Amniotic epithelial cell (primary cell): ENCODE data around the gene FIBP.

Experiments used
- DNase-seq: peaks from one replicate; pipeline ENCODE4 v3.0.0-alpha.2; 2010; ENCODE audit warnings: low read depth

The FIBP gene

DNA sequence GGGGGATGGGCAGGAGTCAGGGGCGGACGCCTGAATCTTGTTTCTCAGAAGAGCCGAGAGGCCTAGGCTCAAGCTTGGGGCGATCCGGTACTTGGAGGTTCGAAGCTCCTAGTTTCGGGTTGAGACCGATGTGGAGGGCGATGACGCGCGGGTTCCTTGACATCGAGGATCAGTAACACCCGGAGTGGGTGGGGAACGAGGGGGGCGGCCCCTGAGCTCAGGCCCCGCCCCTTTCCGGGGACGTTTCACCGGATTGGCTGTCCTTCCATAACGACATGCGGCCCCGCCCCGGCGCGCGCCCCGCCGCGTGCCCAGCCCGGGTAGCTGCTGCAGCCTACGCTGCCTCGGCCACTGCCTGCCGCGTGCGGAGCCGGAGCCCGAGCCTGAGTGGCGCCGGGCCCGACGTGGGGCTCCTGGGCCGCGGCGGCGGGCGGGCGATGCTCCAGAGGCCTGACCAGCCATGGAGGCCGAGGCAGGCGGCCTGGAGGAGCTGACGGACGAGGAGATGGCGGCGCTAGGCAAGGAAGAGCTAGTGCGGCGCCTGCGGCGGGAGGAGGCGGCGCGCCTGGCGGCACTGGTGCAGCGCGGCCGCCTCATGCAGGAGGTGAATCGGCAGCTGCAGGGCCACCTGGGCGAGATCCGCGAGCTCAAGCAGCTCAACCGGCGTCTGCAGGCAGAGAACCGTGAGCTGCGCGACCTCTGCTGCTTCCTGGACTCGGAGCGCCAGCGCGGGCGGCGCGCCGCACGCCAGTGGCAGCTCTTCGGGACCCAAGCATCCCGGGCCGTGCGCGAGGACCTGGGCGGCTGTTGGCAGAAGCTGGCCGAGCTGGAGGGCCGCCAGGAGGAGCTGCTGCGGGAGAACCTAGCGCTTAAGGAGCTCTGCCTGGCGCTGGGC lies 2.3 kb upstream of the FIBP start, which contains the start of gene CCDC85B:
Gene CCDC85B, plus strand, starts transcription at position 350 of the 895 bp plus-strand sequence. Its CDS starts 111 bp downstream, at position 461.
- DNase-seq = peak; percentile 89

DNA sequence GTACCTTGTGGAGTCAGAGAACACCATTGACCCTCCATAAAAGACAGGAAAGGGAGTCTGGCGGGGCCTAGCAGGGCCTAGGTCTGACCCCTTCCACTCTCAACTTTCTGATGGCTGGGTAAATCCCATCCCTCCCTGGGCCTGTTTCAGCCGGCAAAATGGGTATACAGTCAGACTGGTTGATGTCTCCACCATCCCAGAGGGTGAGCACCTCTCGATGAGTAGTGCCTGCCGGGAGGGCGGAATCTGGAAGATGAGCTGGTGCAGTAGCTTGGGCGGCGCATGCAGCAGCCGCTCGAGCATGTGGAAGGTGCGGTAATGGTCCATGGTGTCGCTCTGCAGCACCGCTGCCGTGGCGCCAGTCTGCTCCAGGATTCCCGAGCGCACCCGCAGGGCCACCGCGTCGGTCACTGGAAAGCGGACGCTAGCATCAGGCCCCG lies 528 bp downstream of the FIBP start:
- peak; percentile 22 for DNase-seq

DNA sequence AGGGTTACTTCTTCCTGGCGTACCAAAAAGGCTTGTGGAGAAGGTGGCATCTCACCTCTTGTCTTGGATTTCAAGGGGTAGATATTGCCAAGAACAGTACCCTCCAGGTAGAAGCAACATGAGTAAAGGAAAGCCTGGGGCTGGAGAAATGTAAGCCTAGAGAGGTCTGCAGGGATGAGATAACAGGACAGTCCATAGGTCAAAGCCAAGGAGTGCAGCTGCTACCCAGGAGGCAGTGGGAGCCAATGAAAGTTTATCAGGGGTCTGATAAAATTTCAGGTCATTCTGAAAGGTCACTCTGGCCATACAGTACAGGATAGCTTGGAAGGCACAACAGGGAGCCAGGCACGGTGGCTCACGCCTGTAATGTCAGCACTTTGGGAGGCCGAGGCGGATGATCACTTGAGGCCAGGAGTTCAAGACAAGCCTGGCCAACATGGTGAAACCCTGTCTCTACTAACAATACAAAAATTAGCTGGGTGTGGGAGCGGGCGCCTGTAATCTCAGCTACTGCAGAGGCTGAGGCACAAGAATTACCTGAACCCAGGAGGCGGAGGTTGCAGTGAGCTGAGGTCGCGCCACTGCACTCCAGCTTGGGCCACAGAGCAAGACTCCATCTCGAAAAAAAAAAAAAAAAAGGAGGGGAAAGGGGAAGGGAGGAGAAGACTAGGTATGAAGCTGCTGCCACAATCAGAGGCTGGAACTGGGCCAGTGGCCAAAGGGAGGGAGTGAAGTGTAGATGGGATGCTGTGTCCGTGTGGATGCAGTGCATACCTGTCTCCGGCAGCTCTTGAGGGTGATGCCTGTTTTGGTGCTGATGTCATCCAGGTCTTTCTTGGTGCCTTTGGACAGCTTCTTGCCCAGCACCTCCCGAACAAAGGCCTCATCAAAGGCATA lies 1.2 kb downstream of the FIBP start:
- DNase-seq = no peak

DNA sequence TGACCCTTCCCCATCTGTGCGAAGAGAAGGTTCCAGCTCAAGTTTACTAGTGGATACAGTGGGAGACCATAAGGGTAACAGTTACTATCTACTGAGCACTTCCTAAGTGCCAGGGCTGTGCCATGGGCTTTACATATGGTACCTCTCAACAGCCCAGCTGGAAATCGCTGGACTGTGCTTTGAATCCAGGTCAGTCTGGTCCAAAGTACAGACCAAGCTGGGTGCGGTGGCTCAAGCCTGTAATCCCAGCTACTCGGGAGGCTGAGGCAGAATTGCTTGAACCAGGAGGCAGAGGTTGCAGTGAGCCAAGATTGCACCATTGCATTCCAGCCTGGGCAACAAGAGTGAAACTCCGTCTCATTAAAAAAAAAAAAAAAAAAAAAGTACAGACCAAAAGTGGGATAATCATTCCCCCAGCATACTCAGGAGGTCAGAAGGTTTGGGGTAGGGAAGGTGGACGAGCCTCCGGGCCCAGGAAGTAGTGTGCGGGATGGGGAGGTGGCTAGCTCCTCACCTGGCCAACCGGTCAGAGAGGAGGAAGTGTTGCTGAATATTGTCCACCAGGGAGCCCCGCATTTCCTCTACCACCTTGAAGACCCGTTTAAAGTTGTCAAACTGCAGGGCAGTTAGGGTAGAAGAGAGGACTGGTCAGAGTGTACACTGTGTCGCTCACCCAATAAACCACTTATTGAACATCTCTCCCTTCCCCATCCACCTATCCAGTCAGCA lies 2.3 kb downstream of the FIBP start:
- no peak for DNase-seq

DNA sequence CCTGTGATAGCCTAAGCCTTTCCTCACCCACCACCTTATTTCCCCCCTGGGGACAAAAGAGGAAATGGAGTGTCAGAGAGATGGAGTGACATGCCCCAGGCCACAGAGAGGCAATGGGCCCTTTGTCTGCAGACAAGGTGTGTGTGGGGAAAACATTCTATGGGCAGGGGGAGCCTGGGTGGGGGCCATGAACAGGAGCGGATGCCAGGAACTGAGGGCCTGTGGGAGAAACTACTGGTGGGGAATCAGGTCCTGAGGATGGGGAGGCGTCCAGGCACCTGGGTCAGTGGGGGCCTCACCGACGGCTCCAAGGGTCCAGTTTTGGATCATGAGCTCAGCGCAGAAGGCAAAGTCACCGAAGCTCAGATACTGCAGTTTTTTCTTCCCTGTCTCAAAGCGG lies 3.0 kb downstream of the FIBP start:
- no peak for DNase-seq

DNA sequence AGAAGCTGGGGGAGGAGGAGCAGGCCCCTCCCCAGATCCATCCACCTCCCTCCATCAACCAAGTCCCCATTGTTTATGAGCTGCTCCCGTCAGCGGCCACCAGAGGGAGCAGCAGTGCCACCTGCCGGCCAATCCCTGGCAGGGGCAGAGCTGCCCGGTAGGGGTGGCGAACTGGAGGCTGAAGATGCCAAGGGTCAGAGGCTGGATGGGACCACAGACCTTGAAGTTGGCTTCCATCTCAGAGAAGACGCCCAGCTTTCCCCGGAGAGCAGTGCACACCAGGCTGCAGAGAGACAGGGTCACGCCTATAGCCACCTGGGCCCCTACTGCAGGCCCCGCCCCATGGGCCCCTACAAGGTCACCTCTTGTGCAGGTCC lies 3.6 kb downstream of the FIBP start:
- DNase-seq = peak; percentile 64

DNA sequence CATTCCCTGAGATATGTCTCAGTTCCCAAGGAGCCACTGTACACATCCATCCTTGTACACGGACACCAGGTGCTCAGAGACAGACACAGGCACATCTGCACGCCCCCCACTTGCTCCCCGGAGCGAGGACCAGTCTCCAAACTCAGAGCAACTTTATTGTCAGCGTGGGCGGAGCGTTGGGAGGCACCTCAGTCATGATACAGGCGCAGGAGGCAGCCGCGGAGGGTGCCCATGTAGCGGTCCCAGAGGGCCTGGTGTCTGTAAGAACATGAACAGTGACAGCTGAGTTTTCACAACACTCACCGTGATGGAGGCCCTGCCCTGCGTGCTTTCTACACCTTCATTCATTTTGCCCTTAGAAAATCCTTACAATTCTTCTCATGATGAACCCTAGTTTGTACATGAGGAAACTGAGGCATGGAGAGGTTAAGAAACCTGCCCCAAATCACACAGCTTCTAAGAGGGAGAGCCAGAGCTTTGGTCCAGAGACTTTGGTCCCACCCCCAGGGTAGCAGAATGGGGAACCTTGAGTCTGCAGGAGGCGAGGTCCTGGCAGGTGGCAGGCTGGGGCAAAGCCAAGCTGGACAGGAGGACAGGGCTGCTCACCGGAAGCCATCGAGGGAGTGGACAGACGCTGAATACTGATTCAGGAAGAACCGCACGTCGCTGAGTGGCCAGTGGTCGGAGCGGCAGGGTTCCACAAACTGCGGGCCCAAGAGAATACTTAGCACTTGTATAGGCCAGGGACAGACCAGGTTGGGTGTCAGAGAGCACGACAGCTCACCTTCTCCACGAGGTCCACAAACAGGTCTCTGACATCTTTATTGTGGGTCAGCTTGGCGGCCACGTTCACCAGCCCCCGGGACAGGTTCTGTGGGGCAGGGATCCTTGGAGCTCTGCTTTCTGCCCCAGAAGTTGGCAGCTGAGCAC lies 4.2 kb downstream of the FIBP start:
- DNase-seq = no peak

DNA sequence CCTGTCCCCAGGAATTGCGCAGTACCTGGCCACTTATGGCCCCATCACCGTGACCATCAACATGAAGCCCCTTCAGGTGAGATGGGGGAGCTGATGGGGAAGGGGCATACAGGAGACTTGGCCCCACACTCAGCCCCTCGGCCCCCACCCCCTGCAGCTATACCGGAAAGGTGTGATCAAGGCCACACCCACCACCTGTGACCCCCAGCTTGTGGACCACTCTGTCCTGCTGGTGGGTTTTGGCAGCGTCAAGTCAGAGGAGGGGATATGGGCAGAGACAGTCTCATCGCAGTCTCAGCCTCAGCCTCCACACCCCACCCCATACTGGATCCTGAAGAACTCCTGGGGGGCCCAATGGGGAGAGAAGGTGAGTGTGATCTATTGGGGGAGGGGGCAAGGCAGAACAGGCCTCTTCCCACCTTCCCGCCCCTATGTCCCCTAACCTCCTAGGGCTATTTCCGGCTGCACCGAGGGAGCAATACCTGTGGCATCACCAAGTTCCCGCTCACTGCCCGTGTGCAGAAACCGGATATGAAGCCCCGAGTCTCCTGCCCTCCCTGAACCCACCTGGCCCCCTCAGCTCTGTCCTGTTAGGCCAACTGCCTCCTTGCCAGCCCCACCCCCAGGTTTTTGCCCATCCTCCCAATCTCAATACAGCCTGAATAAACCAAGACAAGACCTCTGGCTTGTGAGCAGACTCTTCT lies 5.1 kb downstream of the FIBP start:
- DNase-seq = no peak

DNA sequence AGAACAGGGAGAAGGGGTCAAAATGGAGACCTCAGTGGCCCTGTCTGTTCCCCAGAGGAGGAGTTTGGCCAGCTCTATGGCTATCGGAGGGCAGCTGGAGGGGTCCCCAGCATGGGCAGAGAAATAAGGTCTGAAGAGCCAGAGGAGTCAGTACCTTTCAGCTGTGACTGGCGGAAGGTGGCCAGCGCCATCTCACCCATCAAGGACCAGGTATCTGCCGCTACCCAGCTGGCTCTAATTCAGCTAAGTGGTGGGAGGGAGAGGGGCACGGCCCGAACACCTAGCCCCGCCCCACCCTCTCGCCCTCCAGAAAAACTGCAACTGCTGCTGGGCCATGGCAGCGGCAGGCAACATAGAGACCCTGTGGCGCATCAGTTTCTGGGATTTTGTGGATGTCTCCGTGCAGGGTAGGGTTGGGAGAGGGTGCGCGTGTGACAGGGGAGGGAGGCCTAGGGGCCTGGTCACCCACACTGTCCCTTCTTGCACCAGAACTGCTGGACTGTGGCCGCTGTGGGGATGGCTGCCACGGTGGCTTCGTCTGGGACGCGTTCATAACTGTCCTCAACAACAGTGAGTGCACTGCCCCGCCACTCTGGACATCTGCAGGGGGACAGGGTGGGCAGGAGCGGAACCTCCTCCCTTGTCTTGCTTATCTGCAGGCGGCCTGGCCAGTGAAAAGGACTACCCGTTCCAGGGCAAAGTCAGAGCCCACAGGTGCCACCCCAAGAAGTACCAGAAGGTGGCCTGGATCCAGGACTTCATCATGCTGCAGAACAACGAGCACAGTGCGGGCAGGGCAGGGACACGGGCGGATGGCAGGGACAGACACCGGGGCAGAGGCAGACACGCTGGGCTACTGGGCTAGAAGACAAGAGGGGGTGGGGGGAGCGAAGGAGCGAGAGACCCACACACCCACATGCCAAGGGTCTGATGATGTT lies 5.9 kb downstream of the FIBP start:
- DNase-seq = no peak

DNA sequence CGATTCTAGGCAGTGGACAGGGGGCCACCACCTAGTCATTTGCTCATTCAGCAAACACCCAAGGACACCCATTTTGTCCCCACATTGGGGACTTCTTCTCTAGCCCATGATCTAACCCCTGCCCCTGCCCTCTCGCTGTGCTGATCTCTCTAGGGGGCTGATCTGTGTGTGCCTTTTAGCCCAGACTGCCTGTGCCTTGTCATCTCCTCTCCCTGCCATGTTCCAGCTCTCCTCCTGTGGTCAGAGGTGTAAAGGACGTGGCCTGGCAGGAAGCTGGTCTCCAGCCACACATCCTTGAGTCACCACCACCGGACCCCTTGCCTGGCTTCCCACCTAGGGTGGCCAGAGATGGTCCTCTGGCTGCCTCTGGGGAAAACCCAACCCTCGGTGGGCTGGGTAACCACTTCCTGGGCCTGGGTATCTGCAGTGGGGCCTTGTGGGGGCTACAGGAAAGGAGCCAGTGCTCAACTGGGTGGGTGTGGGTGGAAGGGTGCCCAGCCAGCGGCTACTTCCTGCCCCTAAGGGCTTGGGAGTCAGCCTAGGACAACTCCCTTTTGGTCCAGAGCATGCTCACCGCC lies 7.3 kb downstream of the FIBP start:
- no peak for DNase-seq

DNA sequence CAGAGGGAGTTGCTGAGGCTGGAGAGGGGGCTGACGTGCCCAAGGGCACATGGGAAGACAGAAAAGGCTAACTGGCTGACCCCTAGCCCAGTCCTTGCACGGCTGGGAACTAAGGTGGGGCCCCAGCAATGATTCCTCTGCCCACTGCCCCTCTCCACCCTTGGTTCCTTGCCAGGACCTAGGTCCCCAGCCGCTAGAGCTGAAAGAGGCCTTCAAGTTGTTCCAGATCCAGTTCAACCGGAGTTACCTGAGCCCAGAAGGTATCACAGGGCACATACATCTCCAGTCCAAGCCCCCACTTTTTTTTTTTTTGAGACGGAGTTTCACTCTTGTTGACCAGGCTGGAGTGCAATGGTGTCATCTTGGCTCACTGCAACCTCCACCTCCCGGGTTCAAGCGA lies 8.2 kb downstream of the FIBP start:
- no peak for DNase-seq

DNA sequence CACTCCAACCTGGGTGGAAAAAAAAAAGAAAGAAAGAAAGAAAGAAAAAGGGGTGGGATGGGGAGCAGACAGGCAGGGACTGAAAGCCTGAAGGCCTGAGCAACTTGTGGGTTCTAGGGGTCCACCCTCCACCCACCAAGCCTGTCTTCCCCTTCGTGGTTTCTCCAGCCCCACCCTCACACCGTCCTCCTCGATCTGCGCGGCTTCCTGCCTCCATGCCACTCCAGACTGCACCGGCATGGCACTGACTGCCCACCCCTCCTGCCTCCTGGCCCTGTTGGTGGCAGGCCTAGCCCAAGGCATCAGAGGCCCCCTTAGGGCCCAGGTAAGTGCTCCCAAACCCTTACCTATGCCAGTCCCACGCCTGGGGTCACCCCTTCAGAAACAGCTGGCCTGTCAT lies 8.7 kb downstream of the FIBP start, which contains the start of gene CTSW:
Gene CTSW, plus strand, starts transcription at position 221 of the 400 bp plus-strand sequence. Its CDS starts 18 bp downstream, at position 239.
- no peak for DNase-seq

DNA sequence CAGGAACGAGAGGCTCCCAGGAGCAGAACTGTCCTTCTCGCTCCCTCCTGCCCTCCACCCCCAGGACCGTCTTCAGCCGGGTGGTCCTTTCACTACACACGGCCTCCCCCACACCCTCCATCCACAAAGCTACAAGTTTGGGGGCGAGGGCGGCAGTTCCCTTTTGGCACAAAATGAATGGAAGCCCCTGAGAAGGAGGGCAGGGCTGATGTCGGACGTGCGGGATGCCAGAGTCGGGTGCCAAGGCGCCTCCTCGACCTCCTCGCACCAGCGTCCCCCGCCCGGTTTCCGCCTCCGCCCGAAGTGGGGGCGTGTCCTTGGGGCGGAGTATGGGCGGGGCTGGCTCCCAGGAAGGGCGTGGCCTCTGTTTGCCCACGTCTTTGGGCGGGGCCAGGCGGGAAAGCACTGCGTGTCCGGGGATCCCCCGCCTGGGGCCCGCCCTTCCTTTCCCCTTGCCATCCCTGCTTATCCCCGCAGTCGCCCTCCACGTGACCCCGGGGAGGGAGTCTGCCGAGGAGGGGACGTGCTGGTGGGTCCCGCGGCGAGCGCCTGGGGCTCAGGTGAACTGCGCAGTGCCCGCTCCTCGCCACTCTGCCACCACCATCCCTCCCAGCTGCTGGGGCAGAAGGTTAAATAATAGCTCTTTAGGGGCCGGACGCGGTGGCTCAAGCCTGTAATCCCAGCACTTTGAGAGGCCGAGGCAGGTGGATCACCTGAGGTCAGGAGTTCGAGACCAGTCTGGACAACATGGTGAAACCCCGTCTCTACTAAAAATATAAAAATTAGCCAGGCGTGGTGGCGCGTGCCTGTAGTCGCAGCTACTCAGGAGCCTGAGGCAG lies 14.7 kb downstream of the FIBP start:
- DNase-seq = peak; percentile 86

DNA sequence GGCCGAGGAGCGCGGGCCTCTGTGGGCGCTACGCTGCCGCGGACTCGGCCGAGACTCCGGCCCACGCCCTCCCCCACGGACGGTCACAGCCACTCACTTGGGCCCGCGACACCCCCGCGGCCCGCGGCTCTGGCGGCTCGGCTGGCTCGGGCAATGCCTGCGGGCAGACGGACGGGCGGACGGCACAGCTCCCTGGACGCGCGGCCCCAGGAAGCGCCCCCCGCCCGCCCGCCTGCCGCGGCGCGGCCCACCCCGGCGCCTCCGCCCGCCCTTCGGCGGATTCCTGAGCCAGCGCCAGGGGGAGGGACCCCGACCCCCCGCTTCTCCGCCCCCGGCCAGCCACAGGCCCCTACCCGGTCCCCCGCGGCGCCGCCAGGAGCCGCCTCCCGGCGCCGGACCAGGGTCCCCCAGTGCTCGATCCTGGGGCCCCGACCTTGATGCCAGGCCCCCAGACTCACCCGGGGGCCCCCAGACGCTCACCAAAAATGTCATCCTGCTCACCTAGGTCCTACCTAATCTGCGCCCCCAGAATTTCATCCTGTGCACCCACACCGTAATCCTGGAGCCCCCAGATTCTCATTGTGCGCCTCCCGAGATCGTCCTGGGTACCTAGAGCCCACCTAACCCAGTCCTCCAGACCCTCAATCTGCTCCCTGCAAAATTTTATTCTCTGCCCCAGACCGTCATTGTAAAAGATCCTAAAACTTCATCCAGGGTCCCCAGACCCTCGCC lies 15.5 kb downstream of the FIBP start, which contains the start of gene EFEMP2:
Gene EFEMP2, minus strand, starts transcription at position 215 of the 732 bp plus-strand sequence. CDS start 446 bp downstream, outside the sequence.
- DNase-seq = no peak

DNA sequence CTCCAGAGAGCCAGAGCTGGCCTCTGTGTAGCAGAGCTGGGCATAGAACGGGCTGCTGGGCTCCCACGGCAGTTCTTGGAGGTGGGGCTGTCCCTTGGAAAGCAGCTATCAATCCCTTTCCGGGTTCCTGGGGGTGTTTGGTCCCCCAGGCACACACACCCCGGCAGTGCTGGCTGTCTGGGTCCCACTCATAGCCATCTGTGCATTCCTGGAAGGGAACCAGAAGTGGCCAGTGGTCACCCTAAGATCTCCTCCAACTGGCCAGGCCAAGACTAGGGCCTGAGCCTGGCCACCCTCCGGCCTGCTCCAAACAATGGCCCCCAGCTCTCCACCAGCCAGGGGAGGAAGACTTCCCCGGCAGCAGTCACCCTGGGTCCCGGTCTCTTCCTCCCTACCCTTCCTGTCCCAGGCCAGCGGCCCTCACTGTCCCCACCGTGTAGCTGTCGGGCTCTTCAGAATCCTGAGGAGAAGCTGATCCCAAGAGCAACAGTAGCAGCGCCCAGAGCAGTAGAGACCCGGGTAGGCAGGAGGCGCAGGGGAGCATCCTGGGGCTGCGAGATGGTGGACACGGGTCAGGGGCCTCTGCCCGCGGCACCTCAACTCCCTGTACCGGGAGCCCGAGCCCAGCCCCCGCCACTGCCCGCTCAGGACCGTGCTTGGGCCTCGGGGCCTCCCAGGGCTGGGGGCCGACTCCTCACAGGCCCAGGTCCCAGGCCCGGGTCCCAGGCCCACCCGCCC lies 16.3 kb downstream of the FIBP start:
- peak; percentile 36 for DNase-seq
